Activated B cell treated with CpG ODN at 0.5 μM for 24 hours (primary cell): Measurements from ENCODE around the gene PMIS2. TPM values are rescaled to one million over a fixed set of nuclear protein-coding genes. Genes with fewer than 3 reads are reported as not detected.

Source experiments
- ATAC-seq: fragments of 200-7000 bp; cut with Tn5 transposase; one replicate; pipeline ENCODE4 v1.10.0; 2021; ENCODE audit warnings: low read depth, mild to moderate bottlenecking, moderate library complexity
- CTCF ChIA-PET: fragments of 350-600 bp; sonication (Branson Sonifier 250); formaldehyde crosslinking; loops from one replicate; lab custom pipeline; 2021; ENCODE audit warnings: antibody characterized with exemption; lab: Charles Lee
- POLR2A ChIA-PET: fragments of 350-600 bp; sonication (Branson Sonifier 250); formaldehyde crosslinking; loops from one replicate; lab custom pipeline; 2021; ENCODE audit warnings: antibody characterized with exemption; lab: Charles Lee
- DNase-seq: peaks from one replicate; pipeline ENCODE4 v3.0.0; 2022
- H3K27ac Mint-ChIP-seq: one replicate; pipeline ENCODE4 v1.8.0; 2020; ENCODE audit warnings: mixed read lengths
- H3K27me3 Mint-ChIP-seq: one replicate; pipeline ENCODE4 v1.8.0; 2021; ENCODE audit warnings: mixed read lengths
- H3K36me3 Mint-ChIP-seq: one replicate; pipeline ENCODE4 v1.8.0; 2021; ENCODE audit warnings: low read depth, mixed read lengths
- H3K4me1 Mint-ChIP-seq: one replicate; pipeline ENCODE4 v1.8.0; 2021; ENCODE audit warnings: mixed read lengths
- H3K4me3 Mint-ChIP-seq: one replicate; pipeline ENCODE4 v1.8.0; 2020; ENCODE audit warnings: mild to moderate bottlenecking, mixed read lengths
- H3K9me3 Mint-ChIP-seq: one replicate; pipeline ENCODE4 v1.8.0; 2020; ENCODE audit warnings: mixed read lengths
- intact Hi-C: fragments of 100-400 bp; cut with micrococcal nuclease; formaldehyde crosslinking; loops from one replicate; pipeline ENCODE4 v1.15.1; 2024
- total RNA-seq: library from RNA; stranded (reverse); gene quantifications from 2 replicates; pipeline ENCODE4 v1.2.3, GENCODE V29; 2022
- TF ChIP-seq, protein P1 (sequence below): fragments of 200-600 bp; IDR thresholded peaks from one replicate; pipeline ENCODE4 v1.8.0; 2022; ENCODE audit warnings: antibody characterized with exemption, mild to moderate bottlenecking

The PMIS2 gene
- total RNA-seq, 1 donor from 2014 or later = not detected

DNA sequence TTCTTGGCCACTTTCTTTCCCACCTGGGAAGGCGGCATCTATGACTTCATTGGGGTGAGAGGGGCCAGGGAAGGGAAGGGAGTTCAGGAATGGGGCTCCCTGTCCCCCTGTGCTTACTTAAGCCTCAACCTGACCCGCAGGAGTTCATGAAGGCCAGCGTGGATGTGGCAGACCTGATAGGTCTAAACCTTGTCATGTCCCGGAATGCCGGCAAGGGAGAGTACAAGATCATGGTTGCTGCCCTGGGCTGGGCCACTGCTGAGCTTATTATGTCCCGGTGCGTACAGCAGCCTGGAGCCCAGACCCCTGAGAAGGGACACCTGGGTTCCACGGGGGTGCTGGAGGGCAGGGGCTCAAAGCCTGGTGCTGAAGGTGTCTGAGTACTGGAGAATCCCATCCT lies 39.4 kb upstream of the PMIS2 start:
- H3K27me3 Mint-ChIP-seq = no peaks in the 10 kb centered on the region
- H3K9me3 Mint-ChIP-seq = no peaks in the 10 kb centered on the region
- TF ChIP-seq, protein P1, sequence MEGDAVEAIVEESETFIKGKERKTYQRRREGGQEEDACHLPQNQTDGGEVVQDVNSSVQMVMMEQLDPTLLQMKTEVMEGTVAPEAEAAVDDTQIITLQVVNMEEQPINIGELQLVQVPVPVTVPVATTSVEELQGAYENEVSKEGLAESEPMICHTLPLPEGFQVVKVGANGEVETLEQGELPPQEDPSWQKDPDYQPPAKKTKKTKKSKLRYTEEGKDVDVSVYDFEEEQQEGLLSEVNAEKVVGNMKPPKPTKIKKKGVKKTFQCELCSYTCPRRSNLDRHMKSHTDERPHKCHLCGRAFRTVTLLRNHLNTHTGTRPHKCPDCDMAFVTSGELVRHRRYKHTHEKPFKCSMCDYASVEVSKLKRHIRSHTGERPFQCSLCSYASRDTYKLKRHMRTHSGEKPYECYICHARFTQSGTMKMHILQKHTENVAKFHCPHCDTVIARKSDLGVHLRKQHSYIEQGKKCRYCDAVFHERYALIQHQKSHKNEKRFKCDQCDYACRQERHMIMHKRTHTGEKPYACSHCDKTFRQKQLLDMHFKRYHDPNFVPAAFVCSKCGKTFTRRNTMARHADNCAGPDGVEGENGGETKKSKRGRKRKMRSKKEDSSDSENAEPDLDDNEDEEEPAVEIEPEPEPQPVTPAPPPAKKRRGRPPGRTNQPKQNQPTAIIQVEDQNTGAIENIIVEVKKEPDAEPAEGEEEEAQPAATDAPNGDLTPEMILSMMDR = no peak
- intact Hi-C loops = loop anchor here (5.0 kb wide), 2 partner anchors 96 to 211 kb away; partner anchors contain the start of genes ETV2, HSPB6 and PROSER3
- POLR2A ChIA-PET = no interaction called here
- CTCF ChIA-PET = no interaction called here
- ATAC-seq (no peak), DNase-seq (no peak)
- H3K4me3 Mint-ChIP-seq = peak overlapping the region; percentile 88
- H3K27ac Mint-ChIP-seq = peak overlapping the region; percentile 41
- H3K4me1 Mint-ChIP-seq = peaks cover 34% of the 10 kb centered on the region
- H3K36me3 Mint-ChIP-seq = peaks cover 24% of the 10 kb centered on the region

GRCh38 chr19:35549174-35549788 lies 36.7 kb upstream of the PMIS2 start:
- ChIA-PET CTCF (interaction anchor here (1.1 to 3.2 kb wide), 4 partner anchors 9 to 42 kb away, joined by 3 to 18 read pairs (median 4); no protein-coding TSS in a partner anchor), POLR2A (interaction anchor here (0.5 to 0.6 kb wide), 2 partner anchors 9 to 1138 kb away, joined by 3 to 6 read pairs; no protein-coding TSS in a partner anchor)
- Mint-ChIP-seq H3K27me3 (no peaks in the 10 kb centered on the region), H3K4me3 (no peak overlapping the region), H3K4me1 (peaks cover 34% of the 10 kb centered on the region), H3K36me3 (peaks cover 24% of the 10 kb centered on the region), H3K9me3 (no peaks in the 10 kb centered on the region), H3K27ac (no peak overlapping the region)
- TF ChIP-seq, protein P1 = no peak
- ATAC-seq (no peak), DNase-seq (peak; percentile 27)
- intact Hi-C loops = loop anchor here (1.0 to 5.0 kb wide), 4 partner anchors 43 to 208 kb away; partner anchors contain the start of genes ETV2, HSPB6 and PROSER3

- Mint-ChIP-seq H3K36me3 (peaks cover 22% of the 10 kb centered on the region), H3K4me3 (no peak overlapping the region), H3K27ac (no peak overlapping the region), H3K9me3 (no peaks in the 10 kb centered on the region), H3K4me1 (peaks cover 26% of the 10 kb centered on the region), H3K27me3 (no peaks in the 10 kb centered on the region)
- DNase-seq = no peak
- intact Hi-C loops = loop anchor here (1.0 to 5.0 kb wide), 4 partner anchors 42 to 207 kb away; partner anchors contain the start of genes ETV2, HSPB6 and PROSER3
- ChIA-PET POLR2A (no interaction called here), CTCF (interaction anchor here (3.2 kb wide), 1 partner anchor 42 kb away, joined by 18 read pairs; no protein-coding TSS in a partner anchor)
- ATAC-seq = no peak
- TF ChIP-seq, protein P1 = no peak
Observed at GRCh38 chr19:35549879-35550523, 36.0 kb upstream of the PMIS2 start.

DNA sequence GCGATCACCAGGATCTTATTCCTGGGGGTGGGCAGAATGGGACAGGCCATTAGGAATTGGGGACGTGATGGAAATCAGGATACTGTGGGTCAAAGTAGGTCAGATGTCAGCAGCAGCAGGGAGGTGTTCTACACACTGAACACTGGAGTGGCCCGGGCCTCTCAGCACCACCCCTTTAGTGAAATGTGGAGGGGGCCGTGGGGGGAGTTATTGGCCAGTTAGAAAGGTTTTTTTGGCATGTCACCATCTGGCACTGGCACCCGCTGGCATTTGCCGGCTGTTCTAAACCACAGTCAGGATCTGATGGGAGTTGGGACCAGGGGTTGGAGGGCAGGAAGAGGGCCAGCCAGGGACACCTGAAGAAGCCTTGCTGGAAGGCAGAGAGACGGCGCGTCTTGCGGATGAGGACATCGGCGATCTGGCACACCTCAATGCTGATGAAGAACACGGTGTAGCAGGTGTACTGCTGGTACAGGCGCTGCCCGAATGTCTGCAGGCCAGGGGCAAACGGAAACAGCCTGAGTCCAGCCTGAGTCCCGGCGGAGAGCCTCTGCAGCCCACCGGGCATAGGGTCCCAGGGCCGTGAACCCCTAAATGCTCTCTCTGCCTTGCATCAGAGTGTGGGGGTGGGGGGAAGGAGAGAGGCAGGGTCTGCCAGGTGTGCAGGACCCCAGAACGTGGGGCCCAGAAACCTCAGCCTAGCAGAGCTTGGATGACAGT lies 34.7 kb upstream of the PMIS2 start:
- Mint-ChIP-seq H3K36me3 (peaks cover 20% of the 10 kb centered on the region), H3K9me3 (no peaks in the 10 kb centered on the region), H3K4me1 (peaks cover 26% of the 10 kb centered on the region), H3K27me3 (peaks cover 4% of the 10 kb centered on the region), H3K27ac (no peak overlapping the region), H3K4me3 (no peak overlapping the region)
- TF ChIP-seq, protein P1 = no peak
- ChIA-PET POLR2A (no interaction called here), CTCF (no interaction called here)
- no peak for ATAC-seq
- no peak for DNase-seq
- intact Hi-C loops = no loop called here
